GM19468 (cell line): Measurements from ENCODE around the gene MYO6.

Experiments
- ATAC-seq: cut with Tn5 transposase; IDR thresholded peaks from one replicate; pipeline ENCODE4 v1.9.1; 2021; ENCODE audit warnings: mild to moderate bottlenecking, moderate library complexity, moderate number of reproducible peaks; ENCODE audit not compliant: unreplicated experiment; ENCODE audit errors: extremely low read depth

The MYO6 gene

GRCh38 chr6:75935473-75935793 lies 186.4 kb downstream of the MYO6 start:
- no peak for ATAC-seq

GRCh38 chr6:75936682-75937081 lies 187.6 kb downstream of the MYO6 start:
- no peak for ATAC-seq

- ATAC-seq: no peak
Measured at GRCh38 chr6:75937846-75938245, 188.8 kb downstream of the MYO6 start.

- ATAC-seq: no peak
Measured at GRCh38 chr6:75940564-75940963, 191.5 kb downstream of the MYO6 start.

GRCh38 chr6:75941509-75941908 lies 192.5 kb downstream of the MYO6 start:
- ATAC-seq: no peak

GRCh38 chr6:75943381-75943780 lies 194.3 kb downstream of the MYO6 start:
- ATAC-seq: no peak

- no peak for ATAC-seq
Measured at GRCh38 chr6:75946146-75946831, 197.2 kb downstream of the MYO6 start.

- no peak for ATAC-seq
Measured at GRCh38 chr6:75947935-75948334, 198.9 kb downstream of the MYO6 start.

- no peak for ATAC-seq
Measured at GRCh38 chr6:75952128-75952527, 203.1 kb downstream of the MYO6 start.

GRCh38 chr6:75963569-75963968 lies 214.5 kb downstream of the MYO6 start:
- ATAC-seq: no peak

- no peak for ATAC-seq
Measured at GRCh38 chr6:75968143-75968542, 219.1 kb downstream of the MYO6 start.
